GM10248 (cell line): ENCODE data around the gene DGKD.

Experiments
- CTCF ChIA-PET: fragments of 300-600 bp; sonication (Branson Sonifier 250); formaldehyde crosslinking; extraction: SDS; loops from one replicate; lab custom pipeline; 2021; ENCODE audit warnings: antibody characterized with exemption; lab: Yijun Ruan, JAX
- POLR2A ChIA-PET: fragments of 350-650 bp; sonication (Branson Sonifier 250); formaldehyde crosslinking; extraction: SDS; loops from one replicate; lab custom pipeline; 2020; ENCODE audit warnings: antibody characterized with exemption; lab: Yijun Ruan, JAX
- DNase-seq: peaks from one replicate; pipeline ENCODE4 v3.0.0; 2012; ENCODE audit errors: extremely low spot score
- CTCF ChIP-seq: IDR thresholded peaks from 2 replicates; pipeline ENCODE4 v1.5.1; 2012; ENCODE audit warnings: mild to moderate bottlenecking, low read depth; ENCODE audit errors: extremely low read depth, missing control alignments, control extremely low read depth

The DGKD gene

GRCh38 chr2:233458031-233458610 lies 103.8 kb downstream of the DGKD start:
- CTCF ChIA-PET, result interaction anchor here (0.7 to 5.1 kb wide), 5 partner anchors 9 to 54 kb away, joined by 3 to 24 read pairs (median 5); no protein-coding TSS in a partner anchor
- DNase-seq, result no peak
- no peak for TF ChIP-seq CTCF
- POLR2A ChIA-PET, result no interaction called here

GRCh38 chr2:233458826-233459225 lies 104.5 kb downstream of the DGKD start:
- no peak for TF ChIP-seq CTCF
- ChIA-PET CTCF (interaction anchor here (0.7 to 5.1 kb wide), 4 partner anchors 10 to 55 kb away, joined by 3 to 24 read pairs (median 6); no protein-coding TSS in a partner anchor), POLR2A (no interaction called here)
- DNase-seq, result no peak

- no peak for TF ChIP-seq CTCF
- ChIA-PET POLR2A (no interaction called here), CTCF (interaction anchor here (2.4 to 5.1 kb wide), 2 partner anchors 15 to 55 kb away, joined by 6 to 24 read pairs; no protein-coding TSS in a partner anchor)
- DNase-seq, result no peak
These were observed 105.1 kb downstream of the DGKD start for GRCh38 chr2:233459426-233459825.

- CTCF ChIA-PET, result no interaction called here
- DNase-seq, result no peak
- no peak for TF ChIP-seq CTCF
- POLR2A ChIA-PET, result no interaction called here
These were observed 106.6 kb downstream of the DGKD start for GRCh38 chr2:233460726-233461441.

- CTCF ChIA-PET, result no interaction called here
These were observed 107.2 kb downstream of the DGKD start for GRCh38 chr2:233461481-233461891.

More at GRCh38 chr2:233461481-233461891, 107.2 kb downstream of the DGKD start:
- POLR2A ChIA-PET, result no interaction called here
- DNase-seq, result no peak
- TF ChIP-seq CTCF, result no peak
